HepG2 (cell line): ENCODE results near the gene DEPDC5. TPM values are rescaled to one million over a fixed set of nuclear protein-coding genes. Genes with fewer than 3 reads are reported as not detected.

Source experiments
- EEA1 ChIP-seq: sonication (generic); formaldehyde crosslinking; IDR thresholded peaks from 2 replicates; pipeline ENCODE4 v1.5.1; 2020; ENCODE audit warnings: mild to moderate bottlenecking, missing genetic modification reagents, borderline replicate concordance
- GATA4 ChIP-seq: sonication (generic); IDR thresholded peaks from 2 replicates; pipeline ENCODE4 v1.6.1; 2016; ENCODE audit warnings: antibody characterized with exemption, low read depth, borderline replicate concordance
- HNRNPUL1 ChIP-seq: fragments of 200-400 bp; formaldehyde crosslinking; IDR thresholded peaks from 2 replicates; pipeline ENCODE4 v1.6.1; 2017; ENCODE audit warnings: low read depth, mild to moderate bottlenecking, low read length, moderate library complexity
- JUN ChIP-seq: sonication (generic); formaldehyde crosslinking; IDR thresholded peaks from 2 replicates; pipeline ENCODE4 v1.4.0; 2020; ENCODE audit warnings: mild to moderate bottlenecking, missing genetic modification reagents
- KDM1A ChIP-seq: IDR thresholded peaks from 2 replicates; pipeline ENCODE4 v1.6.1; 2016; ENCODE audit warnings: missing compliant biosample characterization
- REXO4 ChIP-seq: sonication (generic); formaldehyde crosslinking; IDR thresholded peaks from 2 replicates; pipeline ENCODE4 v1.8.0; 2022; ENCODE audit warnings: missing genetic modification reagents, mild to moderate bottlenecking, borderline replicate concordance
- SP2 ChIP-seq: sonication (generic); formaldehyde crosslinking; IDR thresholded peaks from 2 replicates; pipeline ENCODE4 v1.5.1; 2020; ENCODE audit warnings: mild to moderate bottlenecking, missing genetic modification reagents
- ZNF230 ChIP-seq: sonication (generic); formaldehyde crosslinking; IDR thresholded peaks from 2 replicates; pipeline ENCODE4 v1.4.0; 2020; ENCODE audit warnings: mild to moderate bottlenecking, missing genetic modification reagents
- ZNF567 ChIP-seq: sonication (generic); formaldehyde crosslinking; IDR thresholded peaks from 2 replicates; pipeline ENCODE4 v1.8.1; 2023; ENCODE audit warnings: mild to moderate bottlenecking, missing genetic modification reagents, borderline replicate concordance
- ZNF746 ChIP-seq: sonication (generic); formaldehyde crosslinking; IDR thresholded peaks from 2 replicates; pipeline ENCODE4 v1.8.0; 2022; ENCODE audit warnings: mild to moderate bottlenecking, missing genetic modification reagents
- ZNF883 ChIP-seq: sonication (generic); formaldehyde crosslinking; IDR thresholded peaks from 2 replicates; pipeline ENCODE4 v1.5.1; 2020; ENCODE audit warnings: mild to moderate bottlenecking, missing genetic modification reagents; ENCODE audit errors: not compliant biosample characterization
- ZSCAN22 ChIP-seq: sonication (generic); formaldehyde crosslinking; IDR thresholded peaks from 2 replicates; pipeline ENCODE4 v1.4.0; 2020; ENCODE audit warnings: mild to moderate bottlenecking, missing genetic modification reagents
- polyA plus RNA-seq, 8 experiments: library from polyadenylated mRNA; depleted of rRNA in 3 of 8; stranded (reverse) in 7 of 8; unstranded in 1 of 8; fragments of >200 nt; fragmentation: Illumina TruSeq in 4 of 8; extraction: Trizol in 4 of 8; gene quantifications; 2 replicates each; pipeline versions ENCODE4 v1.2.1 to v1.2.3, GENCODE V29; 2011 to 2016; ENCODE audit warnings: low read depth in 4 of 8, missing spikeins in 1 of 8, mixed read lengths in 1 of 8; ENCODE audit not compliant: insufficient read depth in 1 of 8
- total RNA-seq, 5 experiments: library from RNA; depleted of rRNA; stranded (reverse); fragments of >200 nt; fragmentation: Illumina TruSeq; extraction: Trizol; gene quantifications; 2 replicates each; pipeline ENCODE4 v1.2.3, GENCODE V29; 2016; ENCODE audit warnings: low read depth in 1 of 5
- TF ChIP-seq, protein P1 (sequence below), 2 experiments: sonication (generic) in 1 of 2; formaldehyde crosslinking in 1 of 2; IDR thresholded peaks; 2 replicates each; pipeline versions ENCODE4 v1.4.0 to v1.6.1; 2016 to 2020; ENCODE audit warnings: borderline replicate concordance in 1 of 2, low read depth in 1 of 2, mild to moderate bottlenecking in 1 of 2, missing genetic modification reagents in 1 of 2
- TF ChIP-seq, protein P2 (sequence below): sonication (generic); formaldehyde crosslinking; IDR thresholded peaks from 2 replicates; pipeline ENCODE4 v1.5.1; 2020; ENCODE audit warnings: mild to moderate bottlenecking, missing genetic modification reagents, moderate library complexity
- TF ChIP-seq, protein P3 (sequence below): sonication (generic); formaldehyde crosslinking; IDR thresholded peaks from 2 replicates; pipeline ENCODE4 v1.9.0; 2021; ENCODE audit warnings: missing genetic modification reagents, mild to moderate bottlenecking, borderline replicate concordance
- TF ChIP-seq, protein P4 (sequence below): IDR thresholded peaks from 2 replicates; pipeline ENCODE4 v1.6.1; 2016

The DEPDC5 gene
- total and polyA plus RNA-seq, 2 of the 13 experiments (the other 11 are each of a cell fraction or from before 2014, with no cell fraction given), result 9.8 to 12.4 TPM

DNA sequence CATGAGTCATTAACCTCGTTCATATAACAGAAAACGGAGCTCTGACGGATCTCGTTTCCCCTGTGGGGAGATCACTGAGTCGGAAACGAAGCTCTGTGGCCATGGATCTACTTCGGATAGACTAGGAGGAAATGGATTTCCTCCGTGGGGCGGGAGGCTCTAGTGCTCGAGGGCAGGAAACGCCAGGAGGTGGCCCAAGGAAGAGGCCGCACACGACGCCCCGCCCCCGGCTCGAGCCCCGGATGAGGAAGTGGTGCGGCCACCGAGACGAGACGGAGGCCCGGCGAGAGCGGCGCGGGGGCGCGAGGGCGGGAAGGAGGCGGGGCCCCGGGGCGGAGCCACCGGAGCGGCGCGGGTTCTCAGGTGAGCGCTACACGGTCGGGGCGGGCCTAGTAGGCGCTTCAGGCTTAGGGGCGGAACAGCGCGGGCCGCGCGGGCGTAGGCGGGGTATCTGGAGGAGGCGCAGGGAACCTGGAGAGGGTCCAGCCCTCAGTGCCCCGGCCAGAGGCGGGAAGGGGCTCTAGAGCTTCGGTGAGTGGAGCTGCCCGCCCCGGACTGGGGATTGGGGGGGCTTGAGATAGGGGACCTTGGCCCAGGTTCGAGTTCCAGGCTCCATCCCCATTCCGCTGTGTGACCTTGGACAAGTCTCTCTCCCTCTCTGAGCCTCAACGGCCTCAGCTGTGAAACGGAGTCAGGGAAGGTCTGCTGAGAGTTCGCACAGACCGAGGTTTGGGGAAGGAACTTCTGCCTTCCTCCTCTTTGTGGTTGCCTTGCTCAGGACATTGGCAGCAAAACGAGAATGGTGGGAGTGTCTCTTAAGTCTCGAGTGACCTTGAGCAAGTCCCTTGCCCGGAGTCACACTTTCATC, at the start of gene DEPDC5 (continued):
- no peak for TF ChIP-seq HNRNPUL1
- TF ChIP-seq JUN (CRISPR knock-in tag), result 0 out of 2 replicates have a peak, but pooled peaks have one; percentile 6
- 0 out of 2 replicates have a peak, but pooled peaks have one; percentile 22 for TF ChIP-seq ZNF746
- no peak for TF ChIP-seq ZNF230 (CRISPR knock-in tag)
- TF ChIP-seq ZNF883 (CRISPR knock-in tag), result no peak
- no peak for TF ChIP-seq ZSCAN22 (CRISPR knock-in tag)
- no peak for TF ChIP-seq ZNF567 (CRISPR knock-in tag)
- TF ChIP-seq, protein P1, sequence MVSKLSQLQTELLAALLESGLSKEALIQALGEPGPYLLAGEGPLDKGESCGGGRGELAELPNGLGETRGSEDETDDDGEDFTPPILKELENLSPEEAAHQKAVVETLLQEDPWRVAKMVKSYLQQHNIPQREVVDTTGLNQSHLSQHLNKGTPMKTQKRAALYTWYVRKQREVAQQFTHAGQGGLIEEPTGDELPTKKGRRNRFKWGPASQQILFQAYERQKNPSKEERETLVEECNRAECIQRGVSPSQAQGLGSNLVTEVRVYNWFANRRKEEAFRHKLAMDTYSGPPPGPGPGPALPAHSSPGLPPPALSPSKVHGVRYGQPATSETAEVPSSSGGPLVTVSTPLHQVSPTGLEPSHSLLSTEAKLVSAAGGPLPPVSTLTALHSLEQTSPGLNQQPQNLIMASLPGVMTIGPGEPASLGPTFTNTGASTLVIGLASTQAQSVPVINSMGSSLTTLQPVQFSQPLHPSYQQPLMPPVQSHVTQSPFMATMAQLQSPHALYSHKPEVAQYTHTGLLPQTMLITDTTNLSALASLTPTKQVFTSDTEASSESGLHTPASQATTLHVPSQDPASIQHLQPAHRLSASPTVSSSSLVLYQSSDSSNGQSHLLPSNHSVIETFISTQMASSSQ (IDR thresholded peaks at IDR 0.05; ENCODE audit: low read depth), result no peak
- TF ChIP-seq, protein P1 (CRISPR knock-in tag; IDR thresholded peaks at IDR 0.05; ENCODE audit: borderline replicate concordance), result peak; percentile 68; the same call in 1 of the 2 replicates
- peak; percentile 69; the same call in 1 of the 2 replicates for TF ChIP-seq GATA4
- TF ChIP-seq EEA1 (CRISPR knock-in tag), result peak; percentile 52; the same call in 1 of the 2 replicates
- TF ChIP-seq, protein P2, sequence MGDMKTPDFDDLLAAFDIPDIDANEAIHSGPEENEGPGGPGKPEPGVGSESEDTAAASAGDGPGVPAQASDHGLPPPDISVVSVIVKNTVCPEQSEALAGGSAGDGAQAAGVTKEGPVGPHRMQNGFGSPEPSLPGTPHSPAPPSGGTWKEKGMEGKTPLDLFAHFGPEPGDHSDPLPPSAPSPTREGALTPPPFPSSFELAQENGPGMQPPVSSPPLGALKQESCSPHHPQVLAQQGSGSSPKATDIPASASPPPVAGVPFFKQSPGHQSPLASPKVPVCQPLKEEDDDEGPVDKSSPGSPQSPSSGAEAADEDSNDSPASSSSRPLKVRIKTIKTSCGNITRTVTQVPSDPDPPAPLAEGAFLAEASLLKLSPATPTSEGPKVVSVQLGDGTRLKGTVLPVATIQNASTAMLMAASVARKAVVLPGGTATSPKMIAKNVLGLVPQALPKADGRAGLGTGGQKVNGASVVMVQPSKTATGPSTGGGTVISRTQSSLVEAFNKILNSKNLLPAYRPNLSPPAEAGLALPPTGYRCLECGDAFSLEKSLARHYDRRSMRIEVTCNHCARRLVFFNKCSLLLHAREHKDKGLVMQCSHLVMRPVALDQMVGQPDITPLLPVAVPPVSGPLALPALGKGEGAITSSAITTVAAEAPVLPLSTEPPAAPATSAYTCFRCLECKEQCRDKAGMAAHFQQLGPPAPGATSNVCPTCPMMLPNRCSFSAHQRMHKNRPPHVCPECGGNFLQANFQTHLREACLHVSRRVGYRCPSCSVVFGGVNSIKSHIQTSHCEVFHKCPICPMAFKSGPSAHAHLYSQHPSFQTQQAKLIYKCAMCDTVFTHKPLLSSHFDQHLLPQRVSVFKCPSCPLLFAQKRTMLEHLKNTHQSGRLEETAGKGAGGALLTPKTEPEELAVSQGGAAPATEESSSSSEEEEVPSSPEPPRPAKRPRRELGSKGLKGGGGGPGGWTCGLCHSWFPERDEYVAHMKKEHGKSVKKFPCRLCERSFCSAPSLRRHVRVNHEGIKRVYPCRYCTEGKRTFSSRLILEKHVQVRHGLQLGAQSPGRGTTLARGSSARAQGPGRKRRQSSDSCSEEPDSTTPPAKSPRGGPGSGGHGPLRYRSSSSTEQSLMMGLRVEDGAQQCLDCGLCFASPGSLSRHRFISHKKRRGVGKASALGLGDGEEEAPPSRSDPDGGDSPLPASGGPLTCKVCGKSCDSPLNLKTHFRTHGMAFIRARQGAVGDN (CRISPR knock-in tag), result peak; percentile 83
- TF ChIP-seq REXO4 (CRISPR knock-in tag), result no peak
- peak; percentile 96 for TF ChIP-seq KDM1A
- TF ChIP-seq, protein P3, sequence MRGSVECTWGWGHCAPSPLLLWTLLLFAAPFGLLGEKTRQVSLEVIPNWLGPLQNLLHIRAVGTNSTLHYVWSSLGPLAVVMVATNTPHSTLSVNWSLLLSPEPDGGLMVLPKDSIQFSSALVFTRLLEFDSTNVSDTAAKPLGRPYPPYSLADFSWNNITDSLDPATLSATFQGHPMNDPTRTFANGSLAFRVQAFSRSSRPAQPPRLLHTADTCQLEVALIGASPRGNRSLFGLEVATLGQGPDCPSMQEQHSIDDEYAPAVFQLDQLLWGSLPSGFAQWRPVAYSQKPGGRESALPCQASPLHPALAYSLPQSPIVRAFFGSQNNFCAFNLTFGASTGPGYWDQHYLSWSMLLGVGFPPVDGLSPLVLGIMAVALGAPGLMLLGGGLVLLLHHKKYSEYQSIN (CRISPR knock-in tag), result no peak
- TF ChIP-seq SP2, result peak; percentile 69
- TF ChIP-seq, protein P4, sequence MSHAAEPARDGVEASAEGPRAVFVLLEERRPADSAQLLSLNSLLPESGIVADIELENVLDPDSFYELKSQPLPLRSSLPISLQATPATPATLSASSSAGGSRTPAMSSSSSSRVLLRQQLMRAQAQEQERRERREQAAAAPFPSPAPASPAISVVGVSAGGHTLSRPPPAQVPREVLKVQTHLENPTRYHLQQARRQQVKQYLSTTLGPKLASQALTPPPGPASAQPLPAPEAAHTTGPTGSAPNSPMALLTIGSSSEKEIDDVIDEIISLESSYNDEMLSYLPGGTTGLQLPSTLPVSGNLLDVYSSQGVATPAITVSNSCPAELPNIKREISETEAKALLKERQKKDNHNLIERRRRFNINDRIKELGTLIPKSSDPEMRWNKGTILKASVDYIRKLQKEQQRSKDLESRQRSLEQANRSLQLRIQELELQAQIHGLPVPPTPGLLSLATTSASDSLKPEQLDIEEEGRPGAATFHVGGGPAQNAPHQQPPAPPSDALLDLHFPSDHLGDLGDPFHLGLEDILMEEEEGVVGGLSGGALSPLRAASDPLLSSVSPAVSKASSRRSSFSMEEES, result no peak
